OCI-M2 (cell line): ENCODE data around the gene PLXDC2.
"Not testable (repeated sequence)": the region's sequence is repeated elsewhere in the genome, so short reads cannot be mapped to it uniquely, and the experiment has no call there.

ENCODE experiments used
- DNase-seq: peaks from one replicate; lab custom pipeline; 2025; ENCODE audit not compliant: unreplicated experiment; lab: John Stamatoyannopoulos, UW

PLXDC2 gene

DNA sequence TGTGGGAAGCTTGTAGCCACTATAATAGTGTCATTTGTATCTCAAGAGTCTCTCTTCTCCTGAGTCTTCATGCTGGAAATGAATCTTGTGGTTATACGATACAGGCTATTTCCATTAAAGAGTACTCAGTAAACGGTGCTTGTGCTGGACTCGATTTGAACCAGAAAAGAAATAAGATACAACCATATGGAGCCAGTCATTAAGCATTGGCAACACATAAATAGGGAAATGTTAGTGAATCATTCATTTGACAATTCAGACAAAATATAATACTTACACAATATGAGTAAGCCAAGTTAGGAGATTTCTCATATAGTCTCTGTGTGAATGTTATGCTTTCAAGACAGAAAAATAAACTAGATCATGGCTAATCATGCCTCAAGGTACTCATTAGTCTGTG lies 356.8 kb downstream of the PLXDC2 start:
- DNase-seq = no peak

DNA sequence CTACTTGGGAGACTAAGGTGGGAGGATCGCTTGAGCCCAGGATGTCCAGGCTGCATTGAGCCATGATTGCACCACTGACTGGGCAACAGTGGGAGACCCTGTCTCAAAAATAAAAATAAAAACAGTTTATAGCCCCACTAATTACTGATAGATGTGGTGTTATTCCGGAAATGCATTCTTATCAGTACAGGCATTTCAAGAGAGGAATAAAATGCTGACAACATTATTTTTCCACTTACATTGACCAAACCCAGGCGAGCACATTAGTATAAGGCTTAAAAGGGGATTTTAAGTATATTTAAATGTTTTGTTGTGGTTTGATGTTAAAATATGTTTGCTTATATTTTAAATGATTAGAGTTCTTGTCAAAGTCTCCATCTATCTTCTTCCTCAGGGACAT lies 359.5 kb downstream of the PLXDC2 start:
- DNase-seq = no peak

DNA sequence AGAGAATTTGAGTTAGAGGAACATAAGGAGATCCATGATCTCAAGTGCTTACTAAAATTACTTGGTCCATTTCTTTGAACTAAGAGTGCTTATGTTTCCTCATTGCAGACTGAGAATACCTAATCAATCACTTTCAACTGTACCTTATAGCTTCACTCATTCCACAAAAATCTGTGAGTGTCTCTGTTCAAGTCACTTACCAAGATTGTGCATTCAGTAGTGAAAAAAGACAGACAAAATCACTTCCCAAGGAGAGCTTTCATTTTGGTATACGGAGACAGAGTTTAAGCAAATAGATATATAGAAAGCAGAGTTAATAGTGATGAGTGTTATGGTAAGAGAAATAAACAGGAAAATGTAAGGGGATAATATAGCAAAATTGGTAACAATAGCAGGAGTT lies 364.5 kb downstream of the PLXDC2 start:
- no peak for DNase-seq

DNA sequence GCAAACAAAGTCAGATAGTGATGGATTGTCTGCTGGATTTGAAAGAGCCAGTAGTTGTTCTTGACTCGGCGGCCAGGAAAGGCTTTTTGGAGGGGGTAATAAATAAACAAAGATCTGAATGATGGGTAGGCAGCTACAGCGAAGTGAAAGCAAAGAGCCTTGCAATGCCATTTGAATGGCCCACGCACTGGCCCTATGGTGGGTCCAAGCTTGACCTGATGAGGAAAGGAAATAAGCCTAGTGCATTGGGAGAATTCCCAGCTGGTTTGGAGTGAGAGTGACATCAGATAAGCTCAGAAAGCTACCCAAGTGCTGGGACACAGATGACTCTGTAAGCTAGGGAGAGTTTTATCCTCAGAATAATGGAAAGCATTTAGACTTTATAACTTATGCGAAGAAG lies 365.2 kb downstream of the PLXDC2 start:
- DNase-seq = no peak

DNA sequence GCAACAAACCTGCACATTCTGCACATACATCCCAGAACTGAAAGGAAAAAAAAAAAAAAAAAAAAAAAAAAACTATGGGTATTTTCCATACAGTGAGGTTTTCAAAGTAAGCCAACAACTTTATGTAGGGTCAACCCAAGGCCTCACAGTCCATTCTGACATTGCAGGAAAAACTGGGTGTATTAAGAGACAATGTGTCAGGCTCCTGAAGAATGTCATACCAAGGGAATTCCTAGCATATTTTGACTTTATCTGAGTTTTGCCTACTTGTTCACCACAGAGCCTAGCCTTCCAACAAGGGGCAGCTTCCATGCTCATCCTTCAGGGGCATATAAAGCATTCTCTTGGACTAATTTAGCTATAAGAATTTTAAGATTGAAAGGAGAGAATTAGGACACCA lies 368.9 kb downstream of the PLXDC2 start:
- no peak for DNase-seq

DNA sequence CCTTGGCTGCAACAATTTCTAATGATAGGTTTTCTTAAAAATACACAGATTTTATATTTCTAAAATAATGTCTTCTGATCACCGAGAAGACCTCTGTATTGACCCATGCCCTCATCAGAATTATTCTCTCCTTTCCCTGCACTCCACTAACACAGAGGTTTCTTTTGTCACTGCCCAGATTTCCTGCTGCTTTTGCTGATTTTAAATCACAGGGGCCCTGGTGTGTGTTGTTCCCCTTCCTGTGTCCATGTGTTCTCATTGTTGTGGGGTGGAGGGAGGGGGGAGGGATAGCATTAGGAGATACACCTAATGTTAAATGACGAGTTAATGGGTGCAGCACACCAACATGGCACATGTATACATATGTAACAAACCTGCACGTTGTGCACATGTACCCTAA lies 375.2 kb downstream of the PLXDC2 start:
- not testable (repeated sequence) for DNase-seq

DNA sequence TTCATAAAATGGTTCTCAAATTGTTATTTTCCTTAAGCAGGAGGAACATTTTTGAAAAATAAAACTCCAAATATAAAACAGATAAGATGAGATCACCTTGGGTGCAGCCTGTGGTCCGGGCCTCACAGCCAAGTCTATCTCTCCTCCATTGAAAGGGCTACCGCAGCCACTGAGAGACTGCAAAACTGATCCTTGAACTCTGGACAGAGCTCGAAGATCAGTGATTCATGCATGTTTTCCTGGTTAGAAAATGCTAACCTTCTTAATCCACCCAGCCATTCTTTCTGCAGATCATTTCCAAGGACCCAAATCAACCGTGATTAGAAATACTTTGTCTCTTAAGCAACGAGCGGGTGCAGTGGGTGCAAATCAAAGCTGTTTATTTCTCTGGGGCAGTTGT lies 378.8 kb downstream of the PLXDC2 start:
- DNase-seq = no peak

DNA sequence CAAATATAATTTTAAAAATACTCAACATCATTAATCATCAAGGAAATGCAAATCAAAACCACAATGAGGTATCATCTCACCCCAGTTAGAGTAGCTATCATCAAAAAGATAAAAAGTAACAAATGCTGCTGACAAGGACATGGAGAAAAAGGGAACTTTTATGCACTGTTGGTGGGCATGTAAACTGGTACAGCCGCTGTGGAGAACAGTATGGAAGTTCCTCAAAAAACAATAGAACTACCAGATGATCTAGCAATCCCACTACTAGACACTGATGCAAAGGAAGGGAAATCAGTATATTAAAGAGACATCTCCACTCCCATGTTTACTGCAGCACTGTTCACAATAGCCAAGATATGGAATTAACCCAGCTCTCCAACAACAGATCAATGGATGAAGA lies 384.5 kb downstream of the PLXDC2 start:
- DNase-seq = no peak

DNA sequence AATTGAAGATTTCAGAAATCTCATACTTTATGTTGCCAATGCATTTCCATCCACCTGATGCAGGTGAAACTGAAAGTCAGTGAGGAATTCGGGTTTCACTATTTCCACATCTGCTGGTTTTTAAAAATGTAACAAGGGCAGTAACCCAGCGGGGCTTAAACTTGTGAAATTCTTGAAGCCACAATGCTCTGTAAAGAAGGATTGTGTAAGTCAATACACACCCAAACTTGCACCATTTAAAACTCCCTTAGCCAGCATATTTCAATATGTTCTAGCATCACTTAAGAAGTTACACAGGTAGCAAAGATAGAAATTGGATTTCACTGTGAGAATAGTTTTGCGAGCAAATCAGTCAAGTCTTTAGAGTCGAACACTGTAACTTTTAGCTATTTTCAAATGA lies 386.1 kb downstream of the PLXDC2 start:
- no peak for DNase-seq

DNA sequence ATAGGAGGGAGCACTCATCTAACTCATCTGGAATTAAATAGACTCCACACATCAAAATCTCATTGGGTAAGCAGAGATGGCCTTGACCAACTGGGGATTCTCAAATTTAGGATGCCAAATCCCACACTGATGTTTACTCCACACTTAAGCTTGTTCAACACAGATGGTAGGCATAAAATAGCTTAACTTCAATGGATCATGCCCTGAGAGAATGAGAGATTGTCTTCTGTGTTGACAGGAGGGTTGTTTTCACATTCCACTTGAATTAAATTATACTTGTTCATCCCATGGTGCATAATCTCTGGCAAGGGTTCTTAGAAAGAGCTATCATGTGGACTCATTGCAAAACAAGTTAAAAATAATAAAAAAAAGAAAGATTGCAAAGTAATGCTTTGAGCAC lies 391.4 kb downstream of the PLXDC2 start:
- no peak for DNase-seq

DNA sequence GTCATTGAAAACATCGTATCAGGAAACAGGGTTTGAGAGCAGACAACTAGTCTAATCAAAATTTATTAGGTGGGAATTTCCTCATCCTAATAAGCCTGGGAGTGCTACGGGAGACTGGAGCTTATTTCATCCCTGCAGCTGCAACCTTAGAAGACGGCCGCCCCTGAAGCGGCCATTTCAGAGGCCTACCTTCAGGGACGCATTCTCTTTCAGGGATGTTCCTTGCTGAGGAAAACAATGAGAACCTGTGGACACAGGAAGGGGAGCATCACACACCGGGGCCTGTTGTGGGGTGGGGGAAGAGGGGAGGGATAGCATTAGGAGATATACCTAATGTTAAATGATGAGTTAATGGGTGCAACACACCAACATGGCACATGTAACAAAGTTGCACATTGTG lies 392.9 kb downstream of the PLXDC2 start:
- not testable (repeated sequence) for DNase-seq

DNA sequence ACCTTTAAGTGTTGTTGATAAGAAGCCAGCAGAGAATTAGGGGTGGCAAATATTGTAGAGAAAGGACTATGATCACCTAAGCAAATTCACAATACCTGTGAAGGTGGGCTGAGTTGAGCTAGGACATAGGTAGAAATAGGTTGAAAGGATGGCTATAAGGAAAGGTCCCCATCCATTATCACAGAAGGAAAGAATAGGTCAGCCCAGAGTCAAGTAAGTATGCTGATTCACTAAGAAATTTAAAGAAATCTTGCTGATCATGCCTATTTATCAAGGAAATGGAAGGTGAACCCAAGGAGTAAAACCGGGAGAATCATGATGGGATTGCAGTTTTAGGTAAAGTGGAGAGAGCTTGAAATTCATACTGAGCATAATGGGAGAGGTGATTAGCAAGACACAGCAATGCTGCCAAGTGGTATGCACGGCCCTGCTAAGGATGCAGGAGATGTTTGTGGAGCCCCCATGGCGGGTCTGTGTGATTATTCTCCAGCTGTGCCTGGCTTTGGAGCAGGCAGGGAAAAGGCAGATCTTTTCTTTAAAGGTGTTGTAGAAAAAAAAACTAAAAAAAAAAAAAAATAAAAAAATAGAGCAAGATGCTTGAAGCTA lies 399.4 kb downstream of the PLXDC2 start:
- no peak for DNase-seq

DNA sequence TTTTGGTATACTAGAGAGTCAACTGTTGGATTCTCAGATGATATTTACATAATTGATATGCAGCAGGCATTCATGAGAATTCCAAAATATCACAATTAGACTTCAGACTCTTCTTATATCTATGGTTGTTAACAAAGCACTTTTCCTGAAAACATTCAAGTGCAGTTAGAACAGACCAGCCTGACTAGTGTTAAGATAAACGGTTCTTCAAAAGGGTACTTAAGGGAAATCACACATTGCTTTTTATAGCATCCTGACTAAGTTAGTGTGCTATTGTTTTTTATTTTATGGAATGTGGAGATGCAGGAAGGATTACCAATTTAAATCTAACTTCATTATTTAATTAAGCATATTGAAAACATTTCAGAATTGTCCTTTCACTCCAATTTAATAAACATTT lies 405.1 kb downstream of the PLXDC2 start:
- DNase-seq = no peak

DNA sequence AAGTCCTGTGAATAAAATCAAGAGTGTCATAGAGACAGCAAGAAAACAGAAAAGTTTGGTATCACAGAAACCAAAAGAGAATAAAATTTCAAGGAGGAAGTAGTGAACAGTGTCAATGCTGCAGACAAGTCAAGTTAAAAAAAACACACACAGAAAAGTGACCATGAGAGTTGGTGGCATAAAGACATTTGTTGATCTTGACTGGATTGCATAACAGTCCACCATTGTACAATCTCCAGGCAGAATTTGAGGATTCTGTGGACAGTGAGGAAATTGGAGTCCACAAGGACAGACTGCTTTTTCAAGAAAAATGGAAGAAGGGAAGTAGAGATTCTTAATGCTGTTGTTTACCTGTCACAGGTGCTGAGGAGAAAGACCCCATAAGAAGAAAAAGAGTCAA lies 412.5 kb downstream of the PLXDC2 start:
- no peak for DNase-seq

DNA sequence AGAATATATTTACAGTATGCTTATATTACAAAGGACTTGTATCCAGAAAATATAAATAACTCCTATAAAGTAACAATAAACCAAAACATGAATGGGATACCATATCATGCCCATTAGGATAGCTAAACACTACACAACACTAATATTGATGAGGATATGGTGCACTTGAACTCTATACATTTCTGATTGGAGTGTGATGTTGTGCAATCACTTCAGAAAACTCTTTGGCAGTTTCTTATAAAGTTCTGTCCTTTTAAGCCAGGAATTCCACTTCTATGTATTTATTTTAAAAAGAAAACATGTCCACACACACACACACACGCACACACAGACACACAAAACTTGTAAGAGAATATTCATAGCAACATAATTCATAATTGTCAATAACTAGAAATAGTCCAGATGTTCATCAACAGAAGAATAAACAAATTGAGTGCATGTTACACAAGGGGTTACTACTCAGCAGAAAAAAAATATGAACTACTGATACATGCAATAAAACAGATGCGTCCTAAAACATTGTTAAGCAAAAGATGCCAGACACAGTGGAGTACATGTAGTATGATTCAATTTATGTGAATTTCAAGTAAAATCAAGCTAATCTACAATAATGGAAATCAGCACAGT lies 416.0 kb downstream of the PLXDC2 start:
- DNase-seq = no peak

DNA sequence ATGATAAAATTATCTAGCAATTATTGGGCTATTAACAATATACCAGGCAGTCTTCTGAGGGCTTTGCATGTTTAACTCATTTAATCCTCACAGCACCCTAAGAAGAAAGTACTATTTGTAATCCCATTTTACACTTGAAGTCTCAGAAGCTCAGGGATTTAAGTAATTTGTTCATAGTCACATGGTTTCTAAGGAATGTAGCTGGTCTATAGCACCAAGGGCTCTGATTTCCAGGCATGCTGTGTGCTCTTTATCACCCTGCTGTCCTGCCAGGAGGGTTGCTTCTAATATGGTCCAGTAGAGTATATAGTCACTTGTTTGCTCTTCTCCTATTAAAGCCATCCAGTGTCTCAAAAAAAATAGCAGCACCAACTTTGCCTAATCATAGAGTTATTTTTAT lies 417.2 kb downstream of the PLXDC2 start:
- no peak for DNase-seq

DNA sequence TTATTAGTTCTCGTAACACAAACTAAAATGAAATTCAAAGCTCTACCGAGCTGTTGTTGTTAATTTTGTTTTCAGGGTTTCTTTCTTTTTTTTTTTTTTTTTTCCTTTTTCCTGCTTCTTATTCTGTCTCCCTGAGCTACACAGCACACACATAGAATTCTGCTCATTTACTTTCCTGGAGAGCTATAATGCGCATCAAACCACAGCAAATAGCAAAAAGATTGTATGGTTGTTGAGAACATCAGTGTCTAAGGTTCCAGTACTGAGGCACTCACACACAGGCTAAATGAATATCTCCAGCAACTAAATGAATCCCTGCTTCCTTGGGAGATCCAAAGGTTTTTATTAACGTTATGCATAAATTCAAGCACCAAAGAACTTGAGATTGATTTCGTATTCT lies 418.3 kb downstream of the PLXDC2 start:
- DNase-seq = no peak

DNA sequence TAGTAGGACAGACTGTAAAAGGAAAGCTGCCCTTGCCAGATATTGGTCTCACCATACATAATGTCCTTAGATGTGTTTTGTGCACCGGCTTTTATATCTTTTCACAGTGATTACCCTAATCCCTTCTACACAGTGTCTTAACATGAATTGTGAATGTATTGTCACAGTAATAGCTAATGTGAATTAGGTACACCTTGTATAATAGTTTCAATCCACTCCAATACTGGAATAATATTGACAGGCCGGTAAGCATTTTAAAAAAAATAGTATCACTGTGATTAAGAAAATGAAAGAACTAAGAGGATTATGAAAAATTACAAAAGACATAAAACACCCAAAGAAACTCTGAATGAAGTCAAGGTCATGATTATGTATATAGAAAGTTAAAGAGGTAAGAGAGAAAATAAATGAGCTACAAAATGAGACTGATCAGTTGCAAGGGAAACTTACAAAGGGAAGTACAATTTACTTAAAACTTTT lies 420.9 kb downstream of the PLXDC2 start:
- no peak for DNase-seq

DNA sequence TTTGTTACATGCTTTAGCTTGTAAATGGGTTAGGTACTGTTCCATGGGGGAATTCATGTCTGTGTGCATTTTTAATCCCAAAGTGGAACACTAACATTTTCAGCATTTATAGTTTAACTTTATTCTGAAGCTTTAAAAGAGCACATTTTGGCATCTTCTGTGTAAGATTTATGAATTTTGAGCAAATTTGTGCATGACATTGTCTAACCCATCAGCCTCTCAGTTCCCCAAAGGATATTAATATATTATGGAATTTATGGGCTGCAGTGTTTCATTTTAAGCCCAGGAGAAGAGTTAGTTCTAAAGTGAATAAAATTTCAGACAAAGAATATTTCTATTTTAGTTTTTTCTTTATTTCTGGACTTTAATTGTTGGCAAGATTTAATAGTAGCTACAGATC lies 421.4 kb downstream of the PLXDC2 start:
- no peak for DNase-seq

DNA sequence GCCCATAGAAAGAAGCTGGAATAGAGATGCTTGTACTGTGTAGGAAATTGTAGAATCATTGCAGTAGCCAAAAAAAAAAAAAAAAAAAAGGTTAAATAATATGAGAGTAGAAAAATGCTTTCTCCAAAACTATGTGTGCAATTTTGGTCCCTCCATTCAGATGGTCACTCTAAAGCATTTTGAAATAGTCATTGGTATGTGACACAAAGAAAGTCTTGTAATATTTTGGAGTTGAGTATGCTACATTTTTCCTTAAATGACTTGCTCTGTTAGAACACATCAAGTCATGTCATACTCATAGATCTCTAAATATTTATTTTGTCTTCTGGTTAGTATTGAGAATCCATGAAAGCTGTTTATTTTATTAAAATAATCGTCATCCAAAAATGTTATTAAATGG lies 424.4 kb downstream of the PLXDC2 start:
- DNase-seq = no peak

DNA sequence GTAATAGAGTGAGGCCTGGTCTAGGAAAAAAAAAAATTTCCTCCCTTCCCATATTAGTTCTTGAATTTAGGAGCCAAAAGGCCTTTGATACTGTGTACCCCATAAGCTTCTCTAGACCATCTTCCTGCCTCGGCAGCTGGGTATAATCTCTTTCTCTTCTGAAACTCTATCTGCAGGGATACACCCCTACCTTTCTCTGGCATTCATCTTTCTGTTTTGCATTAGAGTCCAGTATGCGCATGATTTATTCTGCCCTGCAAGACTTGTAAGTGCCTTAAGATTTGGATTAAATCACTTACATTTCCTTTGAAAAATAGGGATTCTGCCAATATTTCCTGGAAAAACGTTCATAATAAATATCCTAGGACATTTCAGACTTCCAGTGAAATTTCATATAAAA lies 431.2 kb downstream of the PLXDC2 start:
- DNase-seq = no peak

DNA sequence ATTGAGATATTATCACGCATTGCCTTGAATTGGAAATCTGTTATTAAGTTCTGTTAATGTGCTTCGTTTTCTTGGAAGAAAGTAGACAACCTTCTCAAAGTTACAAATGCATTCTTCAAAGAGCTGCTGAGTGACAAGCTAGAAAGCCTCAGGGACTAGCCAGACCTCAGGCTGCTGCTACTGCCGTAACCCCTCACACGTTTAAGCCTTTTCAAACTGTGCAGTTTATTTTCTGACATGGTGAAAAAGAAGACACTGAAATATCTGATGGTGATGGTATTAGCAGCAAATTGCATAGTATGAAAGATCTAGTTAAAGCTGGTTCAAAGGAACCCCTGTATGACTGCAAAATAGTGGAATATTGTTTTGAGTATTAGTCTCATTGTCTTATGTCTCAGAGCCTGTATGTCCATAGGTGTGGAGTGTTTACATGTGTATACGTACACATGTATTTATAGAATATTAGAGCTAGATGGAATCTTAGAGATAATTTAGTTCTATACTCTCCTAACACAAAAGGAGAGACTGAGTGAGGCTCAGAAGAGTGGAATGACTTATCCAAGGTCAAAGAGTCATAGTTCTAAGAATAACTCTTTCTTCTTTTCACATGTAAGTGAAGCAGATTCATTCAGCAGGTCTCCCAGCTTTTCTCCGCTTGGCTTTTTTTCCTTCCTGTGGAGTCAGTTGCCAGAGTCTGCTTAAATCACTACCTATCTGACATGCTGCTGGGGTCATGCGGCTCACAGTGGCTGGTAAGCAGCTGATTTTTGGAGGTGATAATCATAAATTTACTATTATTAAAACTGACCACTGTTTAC lies 431.9 kb downstream of the PLXDC2 start:
- DNase-seq = no peak
